Vagina (tissue), 2 donors: ENCODE results near the gene SRPK3.

ENCODE experiments used
- POLR2A ChIP-seq, 2 donors: fragments of 450-650 bp; IDR thresholded peaks; one replicate each; pipeline ENCODE4 v1.6.1; 2017; ENCODE audit warnings: antibody characterized with exemption in 2 of 2, mild to moderate bottlenecking in 2 of 2, moderate library complexity in 2 of 2
- TF ChIP-seq, protein P1 (sequence below), 3 experiments: fragments of 450-650 bp in 2 of 3; fragments of 200-600 bp in 1 of 3; sonication (generic) in 1 of 3; IDR thresholded peaks; one replicate each; pipeline ENCODE4 v1.5.1; 2017 to 2019; ENCODE audit warnings: antibody characterized with exemption in 3 of 3, mild to moderate bottlenecking in 2 of 3, moderate library complexity in 2 of 3

GRCh38 chrX:153776120-153776599 lies 4.7 kb upstream of the SRPK3 start:
- TF ChIP-seq, protein P1, sequence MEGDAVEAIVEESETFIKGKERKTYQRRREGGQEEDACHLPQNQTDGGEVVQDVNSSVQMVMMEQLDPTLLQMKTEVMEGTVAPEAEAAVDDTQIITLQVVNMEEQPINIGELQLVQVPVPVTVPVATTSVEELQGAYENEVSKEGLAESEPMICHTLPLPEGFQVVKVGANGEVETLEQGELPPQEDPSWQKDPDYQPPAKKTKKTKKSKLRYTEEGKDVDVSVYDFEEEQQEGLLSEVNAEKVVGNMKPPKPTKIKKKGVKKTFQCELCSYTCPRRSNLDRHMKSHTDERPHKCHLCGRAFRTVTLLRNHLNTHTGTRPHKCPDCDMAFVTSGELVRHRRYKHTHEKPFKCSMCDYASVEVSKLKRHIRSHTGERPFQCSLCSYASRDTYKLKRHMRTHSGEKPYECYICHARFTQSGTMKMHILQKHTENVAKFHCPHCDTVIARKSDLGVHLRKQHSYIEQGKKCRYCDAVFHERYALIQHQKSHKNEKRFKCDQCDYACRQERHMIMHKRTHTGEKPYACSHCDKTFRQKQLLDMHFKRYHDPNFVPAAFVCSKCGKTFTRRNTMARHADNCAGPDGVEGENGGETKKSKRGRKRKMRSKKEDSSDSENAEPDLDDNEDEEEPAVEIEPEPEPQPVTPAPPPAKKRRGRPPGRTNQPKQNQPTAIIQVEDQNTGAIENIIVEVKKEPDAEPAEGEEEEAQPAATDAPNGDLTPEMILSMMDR (IDR thresholded peaks at IDR 0.05): no peak
- TF ChIP-seq POLR2A (IDR thresholded peaks at IDR 0.05): no peak
